ENCODE data around the gene ZW10.
A peak's percentile ranks its signal among the peaks of the same experiment; 100 is the strongest.
"Not testable (repeated sequence)": the region's sequence is repeated elsewhere in the genome, so short reads cannot be mapped to it uniquely, and the experiment has no call there.

The ZW10 gene

DNA sequence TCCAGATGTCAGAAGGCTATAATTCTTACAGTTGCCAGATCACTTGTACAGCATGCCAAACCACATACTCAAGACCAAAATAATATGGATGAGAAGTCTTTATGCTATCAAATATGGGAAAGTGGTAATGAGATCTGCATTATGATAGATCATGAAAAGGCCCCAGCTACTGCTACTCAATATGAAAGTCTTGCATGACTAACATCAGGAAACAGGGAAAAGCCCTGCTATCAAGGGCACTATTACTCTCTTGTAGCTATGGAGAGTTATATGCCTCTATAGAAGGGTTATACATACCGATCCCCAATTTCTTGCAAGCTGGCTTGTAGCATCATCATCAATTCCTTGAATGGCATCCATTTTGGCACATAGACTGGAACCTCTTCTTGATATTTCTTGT, 37.2 kb downstream of the ZW10 start:
- no peak for DNase-seq

DNA sequence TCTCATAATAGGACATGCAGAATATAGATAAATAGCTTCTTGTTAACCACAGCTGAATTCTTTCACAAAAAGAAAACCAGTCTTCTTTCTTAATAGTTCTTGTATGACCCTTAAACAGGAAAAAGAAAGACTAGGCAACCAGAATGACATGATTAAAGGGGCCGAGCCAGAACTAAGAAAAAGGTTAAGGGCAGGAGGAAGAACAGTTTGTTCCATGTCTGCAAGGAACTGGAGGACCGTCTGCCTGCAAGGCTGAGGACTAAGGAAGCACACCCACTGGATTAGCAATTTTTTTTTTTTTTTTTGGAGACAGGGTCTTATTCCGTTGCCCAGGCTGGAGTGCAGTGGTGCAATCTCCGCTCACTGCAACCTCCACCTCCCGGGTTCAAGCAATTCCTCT, 41.4 kb downstream of the ZW10 start:
- DNase-seq = no peak

DNA sequence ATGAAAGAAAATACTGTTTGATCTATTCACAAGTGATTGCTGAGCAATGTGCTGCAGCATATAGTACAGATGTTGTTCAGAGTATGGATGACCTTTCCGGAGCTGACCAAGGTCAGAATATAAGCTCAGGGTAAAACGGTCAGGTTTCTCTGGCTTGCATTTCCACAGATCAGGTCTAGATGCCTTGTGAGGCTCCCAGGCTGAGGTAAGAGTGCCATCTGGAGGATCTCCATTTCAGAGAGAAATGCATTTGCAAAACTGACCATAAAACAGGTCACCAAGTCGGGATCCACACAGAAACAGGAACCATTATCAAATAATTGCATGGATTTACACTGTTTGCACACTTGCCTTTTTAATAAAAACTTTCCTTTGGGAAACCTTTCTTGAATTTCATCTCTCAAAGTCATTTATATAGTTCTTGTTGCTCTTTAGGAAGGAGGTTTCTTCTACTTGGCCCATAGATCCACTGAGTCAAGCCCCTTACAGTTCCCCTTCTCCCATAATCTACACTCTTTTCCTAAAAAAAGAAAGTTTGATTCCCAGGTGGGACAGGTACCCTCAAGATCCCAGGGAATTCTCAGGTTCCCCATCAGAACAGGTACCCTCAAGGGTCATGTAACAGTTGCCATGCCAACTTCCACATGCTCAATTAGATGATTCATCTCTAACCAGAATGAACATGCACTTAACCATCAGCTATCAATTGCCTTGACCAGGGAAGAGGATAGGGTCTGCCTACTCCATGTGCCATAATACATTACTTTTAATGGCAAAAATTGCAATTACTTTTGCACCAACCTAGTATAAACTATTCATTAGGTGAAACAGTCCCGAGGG, 42.4 kb downstream of the ZW10 start:
- DNase-seq = peak; percentile 3

DNA sequence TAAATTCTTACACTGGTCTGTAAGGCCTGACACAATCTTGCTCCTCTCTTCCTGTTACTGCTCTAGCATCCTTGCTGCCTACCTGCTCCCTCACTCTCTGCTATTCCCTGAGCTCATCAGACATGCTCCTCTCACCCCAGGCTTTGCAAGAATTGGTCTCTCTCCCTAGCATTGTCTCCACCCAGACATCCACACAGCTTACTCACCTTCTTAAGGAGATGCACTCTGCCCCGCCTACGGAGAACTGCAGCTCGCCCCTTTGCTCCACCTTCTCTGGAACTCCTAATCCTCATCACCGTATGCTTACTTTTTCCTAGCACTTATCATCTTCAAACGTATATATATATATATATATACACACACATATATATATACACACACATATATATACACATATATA, 44.0 kb downstream of the ZW10 start:
- DNase-seq = no peak

DNA sequence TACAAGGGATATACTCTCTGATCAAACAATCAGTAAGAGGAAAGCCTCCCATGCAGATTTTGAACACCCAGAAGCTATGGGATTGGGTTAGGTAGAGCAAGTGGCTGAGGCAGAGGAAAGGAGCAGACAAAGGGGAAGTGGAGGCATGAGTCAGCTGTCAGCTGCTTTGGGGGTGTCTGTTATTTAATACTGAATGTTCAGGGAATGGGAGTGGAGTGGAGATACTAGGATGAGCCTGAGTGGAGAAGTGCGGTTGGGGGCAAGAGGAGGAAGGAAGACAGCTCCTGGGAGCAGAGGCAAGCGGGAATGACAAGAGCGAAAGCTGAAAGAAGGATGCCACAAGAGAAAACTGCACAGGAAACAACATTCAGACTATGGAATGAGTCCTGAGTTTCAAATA, 44.7 kb downstream of the ZW10 start:
- DNase-seq = no peak

DNA sequence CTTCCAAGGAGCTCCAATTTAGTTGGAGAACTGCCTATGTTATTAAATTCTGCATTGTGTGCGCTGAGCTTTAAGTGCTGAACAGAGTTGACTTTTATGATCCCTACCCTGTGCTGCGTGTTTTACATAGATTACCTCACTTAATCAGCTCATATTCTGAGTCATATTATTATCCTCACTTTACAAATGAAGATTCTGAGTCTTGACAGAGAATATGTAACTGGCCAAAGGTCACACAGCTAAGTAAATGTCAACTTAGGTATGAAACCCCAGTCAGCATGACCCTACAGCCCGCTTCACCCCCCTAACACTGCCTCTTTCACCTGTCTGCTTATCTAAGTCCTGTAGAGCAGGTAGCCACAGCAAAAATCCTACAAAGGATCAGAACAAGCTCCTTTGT, 47.6 kb downstream of the ZW10 start:
- no peak for DNase-seq

DNA sequence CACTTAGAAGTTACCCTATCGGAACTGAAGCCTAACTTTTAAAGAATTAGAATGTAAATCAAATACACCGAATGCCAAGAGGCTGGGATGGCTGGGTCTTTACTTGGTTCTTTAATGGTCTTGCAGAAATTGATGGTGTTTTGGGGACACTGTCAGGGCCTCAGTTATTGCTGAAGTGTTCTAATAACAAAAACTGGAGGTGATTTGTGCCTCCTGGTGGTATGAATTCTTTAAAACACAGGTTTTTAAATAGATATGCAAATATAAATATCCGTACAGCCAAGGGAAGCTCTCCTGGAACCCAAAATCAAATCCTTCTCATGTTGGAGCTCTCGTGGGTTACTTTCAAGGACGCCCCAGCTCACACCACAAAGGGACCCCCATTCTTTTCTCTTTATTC, 48.1 kb downstream of the ZW10 start:
- DNase-seq = no peak

DNA sequence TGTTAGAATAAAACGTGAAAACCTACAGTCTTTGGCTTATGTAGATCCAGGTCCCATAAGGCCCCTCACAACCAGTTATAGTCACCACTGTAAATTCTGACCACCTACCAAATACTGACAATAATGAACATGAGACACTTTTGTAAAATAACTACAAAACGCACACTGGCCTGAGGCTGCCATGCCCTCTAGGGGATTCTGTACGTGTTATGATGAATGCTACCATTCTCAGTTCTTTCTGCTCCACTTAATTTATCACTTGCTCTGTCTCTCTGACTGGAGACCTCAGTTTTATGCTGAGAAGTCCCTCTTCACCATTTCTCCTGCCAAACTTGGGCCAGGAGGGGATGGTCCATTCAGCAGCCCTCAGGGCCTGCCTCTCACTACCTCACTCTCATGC, 48.7 kb downstream of the ZW10 start:
- DNase-seq = no peak

DNA sequence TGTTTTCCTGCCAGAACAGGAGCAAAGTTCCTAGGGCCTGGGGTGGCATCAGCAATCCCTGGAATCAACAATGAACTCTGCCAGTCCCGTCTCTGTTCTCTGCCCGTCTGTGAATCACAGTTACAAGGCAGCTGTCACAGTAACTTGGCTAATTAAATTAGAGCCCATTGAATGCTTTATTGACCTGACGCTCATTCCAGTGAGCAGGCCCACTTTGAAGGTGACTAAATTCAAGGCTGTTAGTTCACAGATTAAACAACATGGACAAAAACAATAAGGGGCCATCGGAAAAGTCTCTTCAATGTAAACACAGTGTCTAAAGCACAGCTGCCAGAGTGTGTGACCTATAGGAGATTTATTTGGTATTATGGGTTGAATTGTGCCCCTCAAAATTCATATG, 49.7 kb downstream of the ZW10 start:
- no peak for DNase-seq

DNA sequence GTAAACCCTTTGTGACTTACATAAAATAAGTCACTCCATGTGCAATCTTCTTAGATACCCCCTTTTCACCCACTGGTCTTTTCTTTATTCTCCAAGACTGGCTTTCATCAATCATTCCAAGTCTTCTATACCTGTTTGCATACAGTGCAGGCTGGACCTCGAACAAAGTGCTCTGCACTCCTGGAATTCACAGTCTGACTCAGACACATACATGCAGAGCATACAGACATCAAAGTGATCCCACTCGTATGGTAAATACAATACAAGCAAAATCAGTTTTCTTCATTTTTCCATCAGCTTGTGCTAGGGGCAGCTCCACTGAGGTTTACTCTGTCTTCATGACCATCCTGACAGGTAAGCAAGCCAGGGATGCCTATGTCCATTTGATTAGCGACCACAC, 50.6 kb downstream of the ZW10 start:
- no peak for DNase-seq

DNA sequence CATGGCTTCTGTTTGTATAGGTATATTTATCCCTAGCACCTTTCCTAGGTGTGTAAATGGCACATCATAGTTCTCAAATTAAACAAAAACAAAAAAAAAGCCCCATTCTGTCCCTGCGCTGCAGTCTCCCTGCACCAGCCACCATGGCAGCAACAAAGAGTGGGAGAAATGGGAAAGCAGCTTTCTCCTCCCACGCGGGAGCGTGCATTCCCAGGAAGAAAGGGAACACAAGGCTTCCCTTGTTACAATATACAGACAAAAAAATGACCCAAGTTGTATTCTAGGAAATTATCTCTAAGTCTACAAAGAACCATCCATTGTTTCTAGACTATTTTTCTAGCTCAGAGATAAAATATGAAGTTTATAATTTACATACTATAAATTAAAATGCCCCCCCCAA, 51.3 kb downstream of the ZW10 start:
- DNase-seq = no peak

DNA sequence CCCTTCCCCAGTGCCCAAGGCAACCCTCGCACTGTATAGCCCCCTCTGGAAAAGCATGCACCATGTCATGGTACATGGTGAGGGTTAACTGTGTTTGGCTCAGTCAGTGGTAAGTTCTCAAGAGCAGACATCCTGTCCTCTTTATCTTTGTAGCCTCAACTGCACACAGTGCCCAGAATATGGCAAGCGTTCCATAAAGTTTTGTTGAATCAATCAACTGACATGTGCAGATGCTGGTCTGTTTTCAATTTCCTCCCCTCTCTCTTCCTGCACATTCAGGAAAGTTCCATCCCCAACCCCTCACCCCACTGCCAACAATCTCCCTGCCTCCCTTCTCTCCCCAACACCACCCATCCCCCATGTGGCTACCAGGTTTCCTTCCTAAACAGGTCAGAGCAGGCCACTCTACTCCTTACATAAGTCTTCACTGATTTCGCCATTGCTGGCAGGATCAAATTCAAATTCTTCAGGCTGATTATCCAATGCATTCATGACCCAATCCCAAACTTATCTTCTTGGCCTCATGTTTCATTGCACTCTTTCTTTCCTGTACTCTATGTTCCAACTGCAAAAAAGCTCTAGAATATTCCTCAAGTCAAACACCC, 51.9 kb downstream of the ZW10 start:
- no peak for DNase-seq

DNA sequence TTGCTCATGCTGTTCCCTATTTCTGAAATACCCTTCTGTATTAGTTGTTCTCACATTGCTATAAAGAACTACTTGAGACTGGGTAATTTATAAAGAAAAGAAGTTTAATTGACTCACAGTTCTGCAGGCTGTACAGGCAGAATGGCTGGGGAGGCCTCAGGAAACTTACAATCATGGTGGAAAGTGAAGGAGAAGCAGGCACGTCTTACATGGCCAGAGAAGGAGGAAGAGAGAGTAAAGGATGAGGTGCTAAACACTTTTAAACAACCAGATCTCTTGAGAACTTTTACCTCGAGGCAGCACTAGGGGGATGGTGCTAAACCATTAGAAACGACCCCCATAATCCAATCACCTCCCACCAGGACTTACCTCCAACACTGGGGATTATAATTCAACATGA, 53.0 kb downstream of the ZW10 start:
- DNase-seq = not testable (repeated sequence)

DNA sequence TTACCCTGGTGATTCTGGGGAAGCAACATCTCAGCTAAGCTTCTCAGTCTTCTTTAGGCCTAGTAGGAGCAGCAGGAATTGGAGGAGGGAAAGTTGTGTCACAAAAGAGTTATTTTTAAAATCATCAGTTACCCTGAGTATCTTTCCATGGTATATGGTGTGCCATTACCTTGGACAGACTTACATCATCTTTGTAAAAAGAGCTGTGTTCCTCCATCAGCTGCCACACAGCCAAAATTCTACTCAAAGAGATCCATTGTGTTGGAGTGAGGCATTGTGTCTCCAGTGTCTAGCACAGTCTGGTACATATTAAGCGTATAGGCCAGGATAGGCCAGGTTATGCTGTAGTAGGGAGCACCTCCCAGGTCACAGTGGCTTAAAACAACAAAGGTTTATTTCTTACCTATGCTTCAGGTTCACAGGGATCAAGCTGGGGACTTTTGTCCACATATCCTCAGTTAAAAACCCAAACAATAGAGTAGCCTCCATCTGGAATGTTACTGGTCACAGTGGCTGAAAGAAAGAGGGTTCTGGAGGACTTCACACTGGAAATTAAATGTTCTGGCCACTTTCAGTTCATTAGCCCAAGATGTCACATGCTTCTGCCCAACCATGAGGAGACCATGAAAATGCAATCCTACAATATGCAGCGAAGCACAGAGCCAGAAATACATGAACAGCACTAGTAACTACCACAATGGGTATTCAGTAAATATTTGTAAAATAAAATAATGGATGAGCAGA, 57.4 kb downstream of the ZW10 start:
- no peak for DNase-seq

DNA sequence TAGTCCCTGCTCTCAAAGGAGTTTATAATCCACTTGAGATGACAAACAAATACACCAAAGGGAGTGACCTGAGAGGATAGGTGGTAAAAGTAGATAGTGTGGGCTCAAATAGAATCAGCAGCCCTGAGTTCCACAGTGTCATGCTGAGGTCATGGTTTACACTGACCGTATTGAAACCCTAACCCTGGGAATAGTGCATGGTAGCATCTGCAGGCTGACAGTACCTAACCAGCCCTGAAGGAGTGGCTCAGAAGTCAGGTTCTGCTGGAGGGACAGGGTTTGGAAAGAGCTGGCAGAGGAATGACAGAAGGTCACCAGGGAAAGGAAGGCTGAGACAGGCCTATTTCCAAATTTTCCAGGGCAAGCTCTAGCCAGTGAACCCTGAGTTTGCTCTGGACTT, 58.2 kb downstream of the ZW10 start:
- no peak for DNase-seq

DNA sequence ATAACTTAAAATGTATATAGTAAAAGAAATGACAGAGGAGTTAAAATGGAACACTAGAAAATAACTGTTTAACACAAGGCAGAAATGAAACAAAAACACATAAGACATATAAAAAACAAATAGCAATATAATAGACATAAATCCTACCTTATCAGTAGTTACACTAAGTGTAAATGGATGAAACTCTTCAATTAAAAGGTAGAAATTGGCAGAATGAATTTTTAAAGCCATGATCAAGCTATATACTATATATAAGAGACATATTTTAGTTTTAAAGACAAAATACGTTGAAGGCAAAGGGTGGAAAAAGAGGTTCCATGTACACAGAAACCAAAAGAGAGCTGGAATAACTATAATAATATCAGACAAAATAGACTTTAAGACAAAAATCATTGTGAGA, 62.5 kb downstream of the ZW10 start:
- no peak for DNase-seq

DNA sequence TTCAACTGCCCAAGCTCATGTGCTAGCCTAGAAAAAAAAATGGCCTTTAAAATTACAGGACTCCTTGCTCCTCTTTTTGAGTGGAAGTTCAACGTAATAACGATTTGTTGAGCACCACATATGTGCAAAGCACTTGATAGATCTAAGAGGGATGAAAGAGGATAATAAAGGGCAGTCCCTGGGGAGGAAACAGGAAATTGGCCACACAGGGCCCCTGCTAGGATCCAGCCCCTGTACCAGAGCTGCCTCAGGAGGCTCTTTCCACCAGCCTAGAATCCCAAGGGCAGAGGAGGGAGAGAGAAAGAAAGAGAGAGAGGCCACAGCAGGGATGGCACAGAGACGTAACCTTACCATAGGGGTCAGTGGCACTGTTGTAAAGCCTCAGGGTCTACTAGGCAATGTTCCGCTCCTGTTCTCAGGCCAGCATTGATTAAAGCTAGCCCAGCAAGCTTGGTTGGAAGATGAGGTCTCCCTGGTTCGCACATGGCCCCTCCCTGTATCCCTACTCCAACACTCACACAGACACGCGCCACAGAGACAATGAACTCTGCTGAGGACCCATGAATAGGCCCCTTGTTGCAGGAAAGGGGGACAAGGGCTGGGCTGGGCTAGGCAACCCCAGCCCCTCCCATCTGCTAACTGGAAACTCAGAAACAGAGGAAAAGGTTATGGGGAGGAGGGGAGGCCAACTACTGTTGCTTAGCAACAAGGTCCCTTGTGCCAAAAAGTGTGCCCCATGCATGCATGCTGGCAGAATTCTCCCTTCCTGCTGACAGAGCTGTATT, 67.4 kb downstream of the ZW10 start, which contains the start of gene TMPRSS5:
Gene TMPRSS5, minus strand, starts transcription at position 438 of the 785 bp plus-strand sequence. Its CDS starts 84 bp downstream, at position 354.
- no peak for DNase-seq

DNA sequence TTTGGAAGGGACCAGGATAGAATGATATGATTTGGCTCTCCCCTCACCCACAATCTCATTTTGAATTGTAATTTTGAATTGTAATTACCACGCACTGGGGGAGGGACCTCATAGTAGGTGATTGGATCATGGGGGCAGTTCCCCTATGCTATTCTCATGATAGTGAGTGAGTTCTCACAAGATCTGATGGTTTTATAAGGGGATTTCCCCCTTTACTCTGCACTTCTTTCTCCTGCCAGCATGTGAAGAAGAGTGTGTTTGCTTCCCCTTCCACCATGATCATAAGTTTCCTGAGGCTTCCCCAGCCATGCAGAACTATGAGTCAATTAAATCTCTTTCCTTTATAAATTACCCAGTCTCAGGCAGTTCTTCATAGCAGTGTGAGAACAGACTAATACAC, 69.9 kb downstream of the ZW10 start:
- not testable (repeated sequence) for DNase-seq

DNA sequence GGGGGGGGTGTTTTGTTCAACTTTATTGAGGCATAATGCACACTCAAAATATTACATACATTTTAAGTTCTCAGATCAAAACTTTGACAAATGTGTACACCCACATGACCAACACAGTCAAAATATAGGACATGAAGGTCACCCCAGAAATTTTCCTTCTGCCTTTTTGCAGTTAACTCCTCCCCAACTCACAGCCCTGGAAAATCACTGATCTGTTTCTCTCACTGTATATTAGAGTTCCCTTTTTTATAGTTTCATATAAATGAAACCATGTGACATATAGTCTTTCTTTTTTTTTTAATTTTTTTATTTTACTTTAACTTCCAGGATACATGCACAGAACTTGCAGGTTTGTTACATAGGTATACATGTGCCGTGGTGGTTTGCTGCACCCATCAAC, 72.0 kb downstream of the ZW10 start:
- DNase-seq = no peak

DNA sequence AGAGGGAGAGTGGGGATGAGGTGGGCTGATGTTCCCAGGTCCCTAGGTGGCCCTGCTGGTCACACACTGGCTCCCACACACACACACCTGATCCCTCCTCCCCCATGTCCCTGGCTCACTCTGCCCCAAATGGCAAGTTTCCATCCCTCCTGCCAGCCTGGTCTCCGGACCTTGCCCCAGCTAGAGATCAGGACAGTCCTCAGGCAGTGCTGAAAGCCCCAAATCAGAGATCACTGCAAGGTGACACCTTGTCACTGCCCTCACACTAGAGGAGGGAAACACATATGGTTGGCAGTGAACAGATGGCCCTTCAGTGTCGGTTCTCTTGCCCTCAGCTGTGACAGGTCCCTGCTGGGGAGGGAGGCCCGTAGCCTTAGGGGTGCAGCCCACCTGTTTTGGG, 75.0 kb downstream of the ZW10 start:
- no peak for DNase-seq

DNA sequence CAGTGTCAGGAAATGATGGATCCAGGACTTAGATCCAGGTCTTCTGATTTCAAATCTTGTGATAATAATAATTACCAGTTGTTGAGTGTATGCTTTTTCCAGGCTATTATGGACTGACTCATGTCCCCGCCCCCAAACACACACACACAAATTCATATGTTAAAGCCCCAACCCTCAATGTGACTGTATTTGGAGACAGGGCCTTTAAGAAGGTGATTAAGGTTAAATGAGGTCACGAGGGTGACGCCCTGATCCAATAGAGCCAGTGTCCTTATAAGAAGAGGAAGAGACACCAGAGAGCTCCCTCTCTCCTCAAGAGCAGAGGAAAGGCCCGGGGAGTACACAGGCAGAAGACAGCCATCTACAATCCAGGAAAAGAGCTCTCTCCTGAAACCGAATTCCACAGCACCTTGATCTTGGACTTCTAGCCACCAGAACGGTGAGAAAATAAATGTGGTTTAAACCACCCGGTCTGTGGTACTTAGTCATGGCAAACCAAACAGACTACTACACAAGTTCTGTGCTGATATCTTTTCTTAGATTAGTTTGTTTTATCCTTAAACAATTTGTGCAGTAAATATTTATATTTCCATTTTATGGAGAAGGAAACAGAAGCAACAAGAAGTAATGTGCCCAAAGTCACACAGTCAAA, 75.6 kb downstream of the ZW10 start:
- DNase-seq = no peak

DNA sequence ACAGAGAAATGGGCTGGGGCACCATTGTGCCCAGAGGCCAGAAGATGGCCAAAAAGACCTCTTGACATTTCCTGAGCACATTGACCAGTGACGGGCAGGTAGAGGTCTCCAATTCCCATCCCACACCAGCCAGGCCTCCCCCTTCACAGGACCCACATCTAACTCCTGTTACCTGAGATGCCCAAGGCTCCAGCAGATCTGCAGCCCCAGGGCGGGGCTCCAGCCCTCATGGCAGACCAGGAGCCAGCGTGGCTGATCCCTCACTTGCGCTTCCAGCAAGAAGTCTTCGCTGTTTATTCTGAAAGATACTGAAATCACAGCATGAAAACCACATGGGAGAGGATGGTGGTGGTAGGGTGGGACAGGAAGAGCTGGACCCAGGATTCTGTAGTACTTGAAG, 76.4 kb downstream of the ZW10 start:
- DNase-seq = no peak

DNA sequence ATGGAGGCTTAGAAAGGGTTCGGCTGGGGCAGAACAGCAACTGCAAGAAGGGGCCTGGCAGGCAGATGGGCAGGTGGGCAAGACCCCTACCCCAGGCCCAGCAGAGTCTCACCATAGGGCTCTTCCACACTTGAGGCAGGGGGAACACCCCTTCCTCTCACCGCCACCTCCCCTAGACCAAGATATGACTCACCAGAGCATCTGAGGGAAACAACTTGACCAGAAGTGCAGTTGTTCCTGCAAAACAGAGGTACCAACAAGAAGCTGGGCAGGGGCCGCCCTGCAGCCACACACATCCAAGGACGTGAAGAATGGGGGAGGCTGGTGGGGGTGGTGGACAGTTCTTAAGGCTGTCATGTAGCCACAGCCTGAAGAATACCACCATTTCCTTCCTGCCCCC, 78.3 kb downstream of the ZW10 start:
- DNase-seq = no peak

All from NCI-H2029 (cell line).